HUES6 (cell line): ENCODE results near the gene SLCO2B1.

Experiments
- H3K27ac ChIP-seq: 2 replicates; pipeline ENCODE4 v1.7.0; 2013; ENCODE audit warnings: low read depth, mild to moderate bottlenecking, low read length, inconsistent platforms
- H3K27me3 ChIP-seq: 2 replicates; pipeline ENCODE4 v1.6.1; 2013; ENCODE audit warnings: low read length; ENCODE audit not compliant: control insufficient read depth, insufficient read depth
- H3K36me3 ChIP-seq: 2 replicates; pipeline ENCODE4 v1.6.1; 2013; ENCODE audit warnings: low read length; ENCODE audit not compliant: control insufficient read depth, insufficient read depth
- H3K4me1 ChIP-seq: 2 replicates; pipeline ENCODE4 v1.6.1; 2013; ENCODE audit warnings: low read length; ENCODE audit not compliant: control insufficient read depth, insufficient read depth
- H3K4me3 ChIP-seq: 2 replicates; pipeline ENCODE4 v1.5.1; 2013; ENCODE audit warnings: low read depth, low read length
- H3K9ac ChIP-seq: one replicate; pipeline ENCODE4 v1.6.1; 2013; ENCODE audit warnings: mild to moderate bottlenecking, low read length
- H3K9me3 ChIP-seq: 2 replicates; pipeline ENCODE4 v1.6.1; 2013; ENCODE audit warnings: low read depth, low read length; ENCODE audit not compliant: control insufficient read depth, insufficient read depth

SLCO2B1 gene

DNA sequence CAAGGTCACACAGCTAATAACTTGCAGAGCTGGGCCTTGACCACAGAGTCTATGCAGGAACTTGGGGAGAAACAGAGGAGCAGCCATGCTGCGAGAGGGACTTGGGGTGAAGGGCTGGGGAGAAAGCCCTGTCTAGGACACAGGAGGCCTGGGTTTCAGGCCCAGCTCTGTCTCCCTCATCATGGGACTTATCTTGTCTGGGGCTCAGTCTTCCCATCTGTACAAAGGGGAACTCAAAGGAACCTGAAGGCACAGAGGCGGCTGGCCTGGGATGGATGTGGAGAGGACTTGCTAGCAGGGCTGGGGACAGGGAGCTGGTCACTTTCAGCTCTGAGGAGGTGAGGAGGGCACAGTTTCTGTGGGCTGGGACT is 52.7 kb downstream of the SLCO2B1 start:
- peaks cover 28% of the 10 kb centered on the region for H3K4me1 ChIP-seq
- no peak overlapping the region for H3K9ac ChIP-seq
- peaks cover 12% of the 10 kb centered on the region; the same call in 1 of the 2 replicates for H3K27me3 ChIP-seq
- H3K27ac ChIP-seq = no peak overlapping the region
- H3K9me3 ChIP-seq = no peaks in the 10 kb centered on the region
- H3K36me3 ChIP-seq = no peaks in the 10 kb centered on the region
- H3K4me3 ChIP-seq = no peak overlapping the region

DNA sequence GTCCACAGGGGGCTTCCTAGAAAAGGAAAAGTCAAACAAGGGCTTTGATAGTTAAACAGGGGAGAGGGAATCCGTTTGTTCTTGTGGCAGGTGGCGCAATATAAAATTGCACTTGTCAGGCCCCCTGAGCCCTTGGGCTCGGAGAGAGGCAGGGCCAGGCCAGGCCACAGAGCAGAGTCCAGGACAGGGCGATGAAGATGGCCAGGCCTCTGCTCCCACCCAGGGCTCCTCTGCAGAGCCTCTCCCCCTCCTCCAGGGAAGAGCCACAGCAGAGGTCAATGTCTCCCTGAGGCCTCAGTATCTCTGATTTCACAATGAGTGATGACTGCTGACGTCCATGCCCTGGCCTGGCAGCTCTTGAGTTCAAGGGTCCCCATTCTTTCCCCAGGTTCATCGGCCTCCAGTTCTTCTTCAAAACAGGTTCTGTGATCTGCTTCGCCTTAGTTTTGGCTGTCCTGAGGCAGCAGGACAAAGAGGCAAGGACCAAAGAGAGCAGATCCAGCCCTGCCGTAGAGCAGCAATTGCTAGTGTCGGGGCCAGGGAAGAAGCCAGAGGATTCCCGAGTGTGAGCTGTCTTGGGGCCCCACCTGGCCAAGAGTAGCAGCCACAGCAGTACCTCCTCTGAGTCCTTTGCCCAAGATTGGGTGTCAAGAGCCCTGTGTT is 53.2 kb downstream of the SLCO2B1 start:
- H3K9me3 ChIP-seq = no peaks in the 10 kb centered on the region
- H3K36me3 ChIP-seq = no peaks in the 10 kb centered on the region
- H3K4me3 ChIP-seq = no peak overlapping the region
- no peak overlapping the region for H3K9ac ChIP-seq
- H3K27ac ChIP-seq = no peak overlapping the region
- H3K4me1 ChIP-seq = peaks cover 28% of the 10 kb centered on the region
- H3K27me3 ChIP-seq = peaks cover 17% of the 10 kb centered on the region; the same call in 1 of the 2 replicates

DNA sequence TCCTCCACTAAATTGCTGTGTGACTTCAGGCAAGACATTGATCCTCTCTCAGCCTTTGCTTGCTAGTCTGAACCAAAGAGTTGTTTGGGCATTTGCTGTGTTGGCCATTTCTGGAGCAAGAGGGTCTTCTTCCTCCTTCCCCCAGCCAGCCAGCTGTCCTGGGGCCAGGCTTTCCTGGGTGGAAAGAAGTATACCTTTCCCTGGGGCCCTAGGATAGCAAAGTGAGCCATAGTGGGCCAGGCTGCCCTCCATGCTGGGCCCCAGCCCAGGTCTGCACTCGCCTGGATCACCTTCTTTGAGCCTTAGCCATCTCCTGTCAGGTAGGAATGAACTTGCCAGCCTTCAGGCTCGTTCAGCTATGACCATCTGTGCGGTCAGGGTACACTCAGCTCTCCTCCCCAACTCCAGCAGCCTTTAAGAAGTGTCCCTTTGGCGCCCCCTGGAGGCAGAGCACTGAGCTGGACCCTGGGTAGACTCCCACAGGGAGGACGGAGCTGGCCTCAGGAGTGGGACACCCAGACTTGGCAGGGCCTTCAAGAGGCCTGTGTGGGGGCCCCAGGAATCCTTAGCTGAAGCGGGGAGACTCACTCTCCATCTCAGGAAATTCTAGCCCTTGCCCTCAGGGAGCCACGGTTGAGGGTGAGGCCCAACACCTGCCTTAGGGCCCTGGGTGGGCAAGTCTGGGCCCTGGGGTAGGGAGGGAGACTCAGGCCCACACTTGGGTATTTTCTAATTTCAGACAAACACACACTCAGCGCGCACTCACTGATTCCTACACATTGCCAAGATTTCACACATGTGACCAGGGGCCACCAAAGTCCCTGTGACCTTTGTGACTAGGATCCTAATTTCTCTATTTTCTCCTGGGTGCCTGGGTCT is 54.0 kb downstream of the SLCO2B1 start:
- no peak overlapping the region for H3K27ac ChIP-seq
- H3K9me3 ChIP-seq = no peaks in the 10 kb centered on the region
- H3K27me3 ChIP-seq = peaks cover 25% of the 10 kb centered on the region; the same call in 1 of the 2 replicates
- H3K9ac ChIP-seq = no peak overlapping the region
- peaks cover 25% of the 10 kb centered on the region for H3K4me1 ChIP-seq
- no peaks in the 10 kb centered on the region for H3K36me3 ChIP-seq
- H3K4me3 ChIP-seq = no peak overlapping the region

DNA sequence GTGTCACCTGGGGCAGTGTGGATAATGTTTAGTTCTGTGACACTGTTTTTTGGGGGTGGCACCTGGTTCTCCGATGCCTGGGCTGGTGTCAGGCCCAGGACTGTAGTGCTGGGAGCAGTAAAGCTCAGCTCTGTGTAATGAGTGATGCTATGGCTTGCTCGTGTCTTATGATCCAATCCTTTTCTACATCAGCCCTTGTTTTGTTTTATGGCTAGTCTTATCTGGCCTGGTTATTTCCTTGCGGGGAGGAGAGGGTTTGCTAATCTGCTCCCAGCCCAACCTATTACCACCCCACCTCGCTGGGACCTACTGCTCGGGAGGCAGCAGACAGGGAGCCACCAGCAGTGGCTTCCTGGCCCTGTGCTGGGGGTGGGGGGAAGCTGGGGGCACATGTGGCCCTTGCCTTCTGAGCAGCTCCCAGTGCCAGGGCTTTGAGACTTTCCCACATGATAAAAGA is 54.7 kb downstream of the SLCO2B1 start:
- Histone ChIP-seq H3K27me3 (peaks cover 25% of the 10 kb centered on the region; the same call in 1 of the 2 replicates), H3K9me3 (no peaks in the 10 kb centered on the region), H3K27ac (no peak overlapping the region), H3K4me3 (no peak overlapping the region), H3K36me3 (no peaks in the 10 kb centered on the region), H3K9ac (no peak overlapping the region), H3K4me1 (peaks cover 21% of the 10 kb centered on the region)

DNA sequence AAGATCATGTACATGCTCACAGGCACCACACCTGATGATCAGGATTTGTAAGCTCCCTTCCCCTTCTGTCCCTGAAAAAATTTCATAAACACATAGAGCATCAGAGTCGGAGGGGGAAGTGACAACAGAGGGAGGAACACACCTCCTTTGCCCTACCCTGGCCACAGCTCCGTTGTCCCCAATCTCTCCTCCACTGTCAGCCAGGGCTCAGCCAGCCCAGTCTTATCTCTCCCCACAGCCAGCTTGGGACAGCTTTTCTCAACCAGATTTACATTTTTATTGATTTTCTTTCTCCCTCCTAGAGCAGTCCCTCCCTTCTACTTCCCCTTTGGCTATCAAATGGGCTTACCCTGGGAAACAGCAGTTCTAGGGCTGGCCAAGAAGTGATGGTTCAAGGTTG is 57.5 kb downstream of the SLCO2B1 start:
- Histone ChIP-seq H3K9ac (no peak overlapping the region), H3K4me3 (no peak overlapping the region), H3K27me3 (peaks cover 25% of the 10 kb centered on the region; the same call in 1 of the 2 replicates), H3K4me1 (0 out of 2 replicates have a peak, but pooled peaks cover 2% of the 10 kb centered on the region), H3K36me3 (no peaks in the 10 kb centered on the region), H3K27ac (no peak overlapping the region), H3K9me3 (no peaks in the 10 kb centered on the region)

DNA sequence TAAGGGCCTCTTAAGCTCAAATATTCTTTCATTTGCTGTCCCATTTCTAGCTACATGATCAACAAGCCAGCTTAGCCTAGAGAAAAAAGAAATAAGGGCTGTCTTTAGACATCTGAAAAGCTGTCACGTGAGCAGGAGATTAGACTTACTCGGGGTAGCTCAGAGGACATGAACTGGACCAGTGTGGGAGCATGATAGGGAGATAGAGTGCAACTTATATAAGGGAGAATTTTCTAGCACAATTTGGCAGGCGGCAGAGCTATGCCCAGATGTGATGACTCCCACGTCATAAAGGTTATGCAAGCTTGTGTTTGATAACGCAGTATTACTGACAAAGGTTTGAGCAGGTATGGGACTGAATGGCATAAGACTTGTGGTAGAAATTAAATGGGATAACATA is 61.5 kb downstream of the SLCO2B1 start:
- peaks cover 46% of the 10 kb centered on the region; the same call in 1 of the 2 replicates for H3K27me3 ChIP-seq
- H3K4me3 ChIP-seq = no peak overlapping the region
- H3K27ac ChIP-seq = no peak overlapping the region
- no peaks in the 10 kb centered on the region for H3K4me1 ChIP-seq
- no peaks in the 10 kb centered on the region for H3K9me3 ChIP-seq
- no peak overlapping the region for H3K9ac ChIP-seq
- no peaks in the 10 kb centered on the region for H3K36me3 ChIP-seq

DNA sequence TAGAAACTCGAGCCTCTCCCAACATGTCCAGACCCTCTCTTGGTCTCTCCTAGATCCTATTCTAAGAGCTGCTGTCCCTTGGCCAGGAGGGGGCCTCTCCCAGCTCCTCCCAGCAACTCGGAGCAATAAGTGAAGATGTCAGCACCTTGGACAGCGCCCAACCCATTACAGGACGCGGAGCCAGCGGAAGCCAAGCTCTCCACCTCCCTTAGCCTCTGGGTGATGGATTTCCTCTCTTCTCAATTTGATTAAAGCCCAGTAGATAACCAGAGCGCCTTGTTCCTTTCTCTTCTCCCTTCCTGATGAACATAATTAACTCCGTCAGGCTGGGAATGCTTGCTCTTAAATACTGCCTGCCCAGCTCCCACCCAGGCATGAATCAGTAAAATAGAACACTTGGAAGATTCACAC is 63.5 kb downstream of the SLCO2B1 start:
- Histone ChIP-seq H3K9me3 (no peaks in the 10 kb centered on the region), H3K4me3 (no peak overlapping the region), H3K27me3 (peaks cover 46% of the 10 kb centered on the region; the same call in 1 of the 2 replicates), H3K27ac (no peak overlapping the region), H3K4me1 (no peaks in the 10 kb centered on the region), H3K36me3 (no peaks in the 10 kb centered on the region), H3K9ac (no peak overlapping the region)

DNA sequence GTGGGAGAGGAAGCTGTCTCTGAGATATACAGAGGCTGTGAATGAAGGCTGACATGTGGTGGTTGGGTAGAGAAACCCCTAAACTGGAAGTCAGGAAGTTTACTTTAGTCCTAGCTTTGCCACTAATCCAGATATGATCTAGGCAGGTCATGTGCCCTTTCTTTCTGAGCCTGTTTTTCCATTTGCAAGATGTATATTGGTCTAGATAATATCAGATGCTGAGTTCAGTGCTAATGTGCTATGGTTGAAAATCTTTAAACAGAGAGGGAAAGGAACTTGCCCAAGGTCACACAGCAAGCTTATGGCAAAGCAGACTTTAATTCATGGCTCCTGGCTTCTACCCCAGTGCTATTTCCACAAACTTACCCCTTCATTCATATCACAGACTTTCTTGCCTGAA is 63.9 kb downstream of the SLCO2B1 start:
- H3K9me3 ChIP-seq = no peaks in the 10 kb centered on the region
- H3K4me1 ChIP-seq = no peaks in the 10 kb centered on the region
- H3K36me3 ChIP-seq = no peaks in the 10 kb centered on the region
- H3K27ac ChIP-seq = no peak overlapping the region
- H3K4me3 ChIP-seq = no peak overlapping the region
- peaks cover 46% of the 10 kb centered on the region; the same call in 1 of the 2 replicates for H3K27me3 ChIP-seq
- H3K9ac ChIP-seq = no peak overlapping the region

DNA sequence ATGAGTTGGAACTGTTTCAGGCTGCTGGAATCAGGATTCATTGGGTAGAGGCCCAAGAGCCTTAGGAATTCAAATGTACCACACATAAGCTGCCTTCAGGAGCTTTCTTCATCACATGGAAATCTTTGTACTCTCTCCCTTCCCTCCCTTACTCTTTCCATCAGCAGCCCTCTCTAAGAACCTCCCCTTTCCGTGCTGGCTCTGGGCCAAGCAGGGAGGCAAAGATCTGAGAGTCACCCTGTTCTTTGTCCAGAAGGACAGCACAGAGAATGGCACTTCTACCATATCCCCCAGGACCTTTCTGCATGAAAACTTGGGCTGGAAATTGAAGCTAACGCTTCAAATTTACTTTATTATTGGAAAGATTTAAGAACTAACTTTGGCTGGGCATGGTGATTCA is 69.0 kb downstream of the SLCO2B1 start:
- Histone ChIP-seq H3K27me3 (peaks cover 48% of the 10 kb centered on the region; the same call in 1 of the 2 replicates), H3K9ac (no peak overlapping the region), H3K27ac (no peak overlapping the region), H3K9me3 (no peaks in the 10 kb centered on the region), H3K4me3 (no peak overlapping the region), H3K36me3 (no peaks in the 10 kb centered on the region), H3K4me1 (peaks cover 3% of the 10 kb centered on the region; the same call in 1 of the 2 replicates)

DNA sequence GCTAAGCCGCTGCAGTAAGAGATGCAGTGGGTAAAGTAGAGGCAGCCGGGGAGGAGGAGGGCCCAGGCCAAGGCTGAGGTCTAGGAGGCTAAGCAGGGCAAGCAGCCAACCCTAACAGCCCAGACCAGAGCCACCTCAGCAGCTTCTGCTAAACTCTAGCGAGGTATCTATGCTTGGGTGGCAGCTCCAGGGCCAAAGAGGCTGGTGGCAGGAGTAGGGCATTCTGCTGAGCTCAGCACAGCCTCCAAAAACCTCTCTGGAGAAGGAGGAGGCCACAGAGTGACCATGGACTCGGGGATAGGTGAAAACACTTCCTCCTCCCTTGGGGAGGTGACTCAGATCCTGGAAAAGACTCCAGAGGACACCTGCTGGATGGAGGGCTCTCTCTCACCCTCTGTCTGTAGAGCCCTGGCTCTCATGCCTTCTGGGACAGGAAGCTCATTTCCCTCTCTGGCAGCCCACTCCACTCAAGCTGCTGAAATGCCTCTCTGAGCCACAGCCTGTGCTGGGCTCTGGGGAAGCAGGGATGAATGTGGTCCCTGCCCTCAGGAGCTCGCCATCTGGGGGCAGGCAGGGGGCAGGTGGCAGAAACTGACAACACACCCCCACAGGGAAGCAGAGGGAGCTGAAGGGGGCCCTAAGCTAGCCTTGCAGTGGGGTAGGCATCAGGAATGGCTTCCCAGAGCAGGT is 73.2 kb downstream of the SLCO2B1 start:
- no peaks in the 10 kb centered on the region for H3K36me3 ChIP-seq
- no peak overlapping the region for H3K4me3 ChIP-seq
- H3K9me3 ChIP-seq = no peaks in the 10 kb centered on the region
- H3K9ac ChIP-seq = no peak overlapping the region
- H3K4me1 ChIP-seq = peaks cover 3% of the 10 kb centered on the region; the same call in 1 of the 2 replicates
- H3K27me3 ChIP-seq = peaks cover 9% of the 10 kb centered on the region; the same call in 1 of the 2 replicates
- H3K27ac ChIP-seq = no peak overlapping the region
